Measurements from ENCODE around the gene SOWAHA.
"Not testable (repeated sequence)": the region's sequence is repeated elsewhere in the genome, so short reads cannot be mapped to it uniquely, and the experiment has no call there.

The SOWAHA gene

GRCh38 chr5:132778129-132778528 lies 35.0 kb upstream of the SOWAHA start:
- DNase-seq (ENCODE audit: low read depth), result no peak

- no peak for DNase-seq (ENCODE audit: low read depth)
These were observed 34.2 kb upstream of the SOWAHA start for GRCh38 chr5:132778856-132779255.

- no peak for DNase-seq (ENCODE audit: low read depth)
These were observed 33.1 kb upstream of the SOWAHA start for GRCh38 chr5:132779961-132780360.

GRCh38 chr5:132780577-132780976 lies 32.5 kb upstream of the SOWAHA start:
- no peak for DNase-seq (ENCODE audit: low read depth)

- DNase-seq (ENCODE audit: low read depth), result no peak
These were observed 32.1 kb upstream of the SOWAHA start for GRCh38 chr5:132781029-132781428.

- DNase-seq (ENCODE audit: low read depth), result peak; percentile 44
These were observed 31.0 kb upstream of the SOWAHA start for GRCh38 chr5:132782101-132782500.

GRCh38 chr5:132785365-132785764 lies 27.7 kb upstream of the SOWAHA start:
- DNase-seq (ENCODE audit: low read depth), result no peak

GRCh38 chr5:132785864-132786263 lies 27.2 kb upstream of the SOWAHA start:
- no peak for DNase-seq (ENCODE audit: low read depth)

GRCh38 chr5:132787076-132787475 lies 26.0 kb upstream of the SOWAHA start:
- no peak for DNase-seq (ENCODE audit: low read depth)

GRCh38 chr5:132788508-132788907 lies 24.6 kb upstream of the SOWAHA start:
- no peak for DNase-seq (ENCODE audit: low read depth)

GRCh38 chr5:132788990-132789886 lies 23.9 kb upstream of the SOWAHA start:
- no peak for DNase-seq (ENCODE audit: low read depth)

- no peak for DNase-seq (ENCODE audit: low read depth)
These were observed 22.8 kb upstream of the SOWAHA start for GRCh38 chr5:132790201-132790865.

- DNase-seq (ENCODE audit: low read depth), result no peak
These were observed 22.1 kb upstream of the SOWAHA start for GRCh38 chr5:132791026-132791425.

GRCh38 chr5:132797651-132798050 lies 15.5 kb upstream of the SOWAHA start:
- DNase-seq (ENCODE audit: low read depth), result no peak

- no peak for DNase-seq (ENCODE audit: low read depth)
These were observed 13.7 kb upstream of the SOWAHA start for GRCh38 chr5:132799392-132799791.

- DNase-seq (ENCODE audit: low read depth), result no peak
These were observed 12.6 kb upstream of the SOWAHA start for GRCh38 chr5:132800545-132800944.

GRCh38 chr5:132802044-132802684 lies 10.9 kb upstream of the SOWAHA start:
- DNase-seq (ENCODE audit: low read depth), result no peak

- not testable (repeated sequence) for DNase-seq (ENCODE audit: low read depth)
These were observed 10.4 kb upstream of the SOWAHA start for GRCh38 chr5:132802685-132803066.

GRCh38 chr5:132804219-132804618 lies 8.9 kb upstream of the SOWAHA start:
- DNase-seq (ENCODE audit: low read depth), result not testable (repeated sequence)

GRCh38 chr5:132805872-132806271 lies 7.2 kb upstream of the SOWAHA start:
- DNase-seq (ENCODE audit: low read depth), result not testable (repeated sequence)

GRCh38 chr5:132806804-132807162 lies 6.3 kb upstream of the SOWAHA start:
- DNase-seq (ENCODE audit: low read depth), result not testable (repeated sequence)

- no peak for DNase-seq (ENCODE audit: low read depth)
These were observed 5.8 kb upstream of the SOWAHA start for GRCh38 chr5:132807163-132807838.

All from HS-5 (cell line).